Measurements from ENCODE around the gene CRYGA.

DNA sequence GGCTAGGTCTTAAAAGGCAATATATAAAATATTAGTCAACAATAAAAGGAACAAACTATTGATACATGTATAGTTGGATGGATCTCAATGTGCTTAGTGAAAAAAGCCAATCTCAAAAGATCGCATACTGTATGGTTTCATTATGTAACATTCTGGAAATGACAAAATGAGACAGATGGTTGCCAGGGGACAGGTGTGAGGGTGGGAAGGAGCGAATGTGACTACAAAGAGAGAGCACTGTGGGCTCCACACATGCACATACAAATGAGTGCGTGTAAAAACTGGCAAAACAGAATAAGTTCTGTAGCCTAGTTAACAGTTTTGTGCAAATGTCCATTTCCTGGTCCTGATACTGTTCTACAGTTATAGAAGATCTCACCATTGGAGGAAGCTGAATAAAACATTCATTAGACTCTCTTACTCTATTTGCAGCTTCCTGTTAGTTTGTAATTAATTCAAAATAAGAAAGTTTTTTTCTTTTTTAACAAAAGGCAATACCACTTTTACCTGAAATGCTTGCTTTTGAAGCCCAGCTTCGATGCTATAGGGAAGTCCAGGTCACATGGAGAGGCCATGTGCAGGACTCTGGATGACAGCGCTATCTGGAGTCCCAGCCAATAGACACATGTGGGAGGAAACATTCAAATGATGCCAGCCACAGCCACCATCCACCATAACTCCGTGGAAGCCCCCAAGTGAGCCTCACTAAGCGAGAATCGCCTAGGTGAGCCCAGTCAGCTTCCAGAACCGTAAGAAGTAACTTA is 47.5 kb upstream of the CRYGA start:
- no peak for TF ChIP-seq TAF1 (IDR thresholded peaks at IDR 0.05; ENCODE audit: low read depth, low read length)
- TF ChIP-seq POLR2A (IDR thresholded peaks at IDR 0.05; ENCODE audit: low read depth, low read length), result no peak
- no peak for TF ChIP-seq POLR2AphosphoS5 (IDR thresholded peaks at IDR 0.05; ENCODE audit: low read depth, low read length)
